SIG-M5 (cell line): ENCODE results near the gene SEMA4D.
"Not testable (repeated sequence)": the region's sequence is repeated elsewhere in the genome, so short reads cannot be mapped to it uniquely, and the experiment has no call there.

Experiments used
- DNase-seq: peaks from one replicate; lab custom pipeline; 2025; lab: John Stamatoyannopoulos, UW

Gene SEMA4D

GRCh38 chr9:89482056-89482851 lies 15.7 kb downstream of the SEMA4D start:
- DNase-seq, result no peak

GRCh38 chr9:89481538-89481915 lies 16.4 kb downstream of the SEMA4D start:
- DNase-seq, result no peak

DNA sequence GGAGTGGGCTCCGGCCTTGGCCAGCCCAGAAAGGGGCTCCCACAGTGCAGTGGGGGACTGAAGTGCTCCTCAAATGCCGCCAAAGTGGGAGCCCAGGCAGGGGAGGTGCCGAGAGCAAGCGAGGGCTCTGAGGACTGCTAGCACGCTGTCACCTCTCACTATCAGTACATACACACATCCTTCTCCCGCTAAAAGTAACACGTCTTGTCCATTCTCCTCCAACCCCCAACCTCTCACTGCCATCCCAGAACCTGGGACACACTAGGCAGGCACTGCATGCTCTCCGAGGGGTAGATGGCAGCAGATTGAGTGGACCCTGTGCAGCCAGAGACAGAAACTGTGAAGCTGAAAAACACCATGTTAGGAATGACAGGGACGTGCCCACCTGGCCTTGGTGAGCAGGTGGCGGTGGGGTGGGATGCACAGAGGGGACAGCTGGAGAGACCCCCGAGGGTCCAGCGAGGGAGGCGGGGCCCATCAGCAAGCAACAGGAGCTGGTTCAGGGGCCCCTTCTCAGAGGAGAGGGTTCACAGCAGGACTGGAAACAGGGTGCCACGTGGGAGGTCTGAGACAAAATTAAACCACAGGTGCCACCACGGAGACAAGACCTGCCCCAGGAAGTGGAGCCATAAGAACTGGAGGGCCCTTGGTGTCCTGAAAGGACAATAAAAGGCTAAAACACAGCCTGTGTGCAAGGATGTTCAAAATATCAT lies 16.9 kb downstream of the SEMA4D start:
- DNase-seq, result no peak

DNA sequence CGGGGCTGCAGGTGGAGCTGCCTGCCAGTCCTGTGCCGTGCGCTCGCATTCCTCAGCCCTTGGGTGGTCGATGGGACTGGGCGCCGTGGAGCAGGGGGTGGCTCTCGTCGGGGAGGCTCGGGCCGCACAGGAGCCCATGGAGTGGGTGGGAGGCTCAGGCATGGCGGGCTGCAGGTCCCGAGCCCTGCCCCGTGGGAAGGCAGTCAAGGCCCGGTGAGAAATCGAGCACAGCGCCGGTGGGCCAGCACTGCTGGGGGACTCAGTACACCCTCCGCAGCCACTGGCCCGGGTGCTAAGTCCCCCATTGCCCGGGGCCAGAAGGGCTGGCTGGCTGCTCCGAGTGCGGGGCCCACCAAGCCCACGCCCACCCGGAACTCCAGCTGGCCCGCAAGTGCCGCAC lies 17.5 kb downstream of the SEMA4D start:
- DNase-seq, result not testable (repeated sequence)

- DNase-seq, result not testable (repeated sequence)
These were observed 18.3 kb downstream of the SEMA4D start for GRCh38 chr9:89479669-89480011.

DNA sequence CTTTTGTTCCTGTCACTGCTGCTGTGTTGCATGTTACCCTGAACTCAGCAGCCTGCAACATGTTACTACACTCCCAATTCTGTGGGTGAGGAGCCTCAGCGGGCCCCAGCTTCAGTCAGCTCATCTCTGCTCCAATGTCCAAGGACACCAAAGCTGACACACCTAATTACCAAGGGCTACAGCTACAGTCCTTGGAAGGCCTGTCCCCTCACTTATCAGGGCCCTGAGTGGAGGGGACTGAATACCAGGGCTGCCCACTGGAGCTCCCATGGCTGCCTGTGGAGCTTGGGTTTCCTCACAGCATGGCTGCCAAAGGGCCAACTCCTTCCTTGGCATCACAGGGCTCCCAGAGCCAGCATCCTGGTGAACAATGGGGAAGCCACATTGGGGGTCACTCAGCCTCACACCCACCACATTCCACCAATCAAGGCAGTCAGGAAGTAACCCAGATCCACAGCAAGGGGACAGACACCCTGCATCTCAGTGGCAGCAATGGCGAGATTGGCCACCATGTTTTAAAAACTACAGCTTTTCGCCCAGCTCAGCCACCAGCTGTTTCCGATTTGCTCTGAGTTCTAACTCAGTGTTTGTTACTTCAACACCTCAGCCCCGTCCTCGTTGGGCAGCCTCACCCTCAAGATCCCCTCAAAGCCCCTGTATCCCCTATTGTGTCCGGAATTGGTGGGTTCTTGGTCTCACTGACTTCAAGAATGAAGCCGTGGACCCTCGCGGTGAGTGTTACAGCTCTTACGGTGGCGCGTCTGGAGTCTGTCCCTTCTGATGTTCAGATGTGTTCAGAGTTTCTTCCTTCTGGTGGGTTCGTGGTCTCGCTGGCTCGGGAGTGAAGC lies 18.9 kb downstream of the SEMA4D start:
- DNase-seq, result no peak

DNA sequence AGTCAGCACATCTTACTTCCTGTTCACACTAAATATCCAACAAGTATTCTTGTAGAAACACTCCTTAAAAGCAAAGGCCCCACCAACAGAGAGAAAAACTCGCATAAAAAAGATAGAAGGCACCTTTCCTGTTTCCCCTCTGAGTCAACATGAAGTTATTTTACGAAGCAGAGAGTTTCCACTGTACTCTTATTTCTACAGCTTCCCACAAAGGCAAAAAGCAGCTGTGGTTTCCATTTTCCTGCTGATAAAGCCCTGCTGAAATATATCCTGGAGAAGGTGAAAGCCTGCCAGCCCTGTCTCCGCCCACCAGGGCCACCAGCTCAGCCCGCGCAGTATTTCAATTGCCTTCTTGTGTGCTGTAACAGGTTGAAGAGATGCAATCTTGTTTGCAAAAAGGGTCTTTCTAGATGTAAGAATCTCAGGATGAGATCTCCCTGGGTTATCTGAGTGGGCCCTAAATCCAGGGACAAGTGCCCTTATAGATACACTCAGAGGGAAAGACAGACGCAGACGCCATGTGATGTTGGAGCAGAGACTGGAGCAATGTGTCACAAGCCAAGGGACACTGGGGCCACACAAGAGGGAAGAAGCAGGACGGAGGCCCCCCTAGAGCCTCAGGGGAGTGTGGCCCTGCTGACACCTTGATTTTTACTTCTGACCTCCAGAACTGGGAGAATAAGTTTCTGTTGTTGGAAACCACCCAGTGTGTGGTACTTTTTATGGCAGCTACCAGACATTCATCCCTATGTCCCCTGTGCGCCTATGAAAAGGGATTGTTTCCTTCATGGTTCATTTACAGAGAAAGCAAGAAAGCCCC lies 19.9 kb downstream of the SEMA4D start:
- DNase-seq, result no peak

DNA sequence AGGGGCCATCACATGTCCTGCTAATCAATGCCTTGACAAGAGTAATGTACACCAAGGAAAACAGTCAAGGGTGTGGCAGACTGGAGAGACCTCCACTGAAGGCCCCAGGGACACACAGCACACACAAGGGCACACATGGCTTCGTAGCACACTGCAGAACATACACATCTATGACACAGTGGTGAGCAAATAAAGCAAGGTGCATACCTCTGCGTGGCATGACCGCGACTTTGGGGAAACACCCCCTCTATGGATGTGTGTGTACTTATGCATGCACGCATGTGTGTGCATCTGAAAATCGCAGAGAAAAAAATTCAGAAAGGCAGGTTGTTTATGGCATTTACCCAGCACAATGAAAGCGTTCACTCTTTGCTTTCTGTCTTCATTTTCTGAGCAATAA lies 20.5 kb downstream of the SEMA4D start:
- no peak for DNase-seq

GRCh38 chr9:89476546-89476945 lies 21.4 kb downstream of the SEMA4D start:
- DNase-seq, result no peak

GRCh38 chr9:89475891-89476440 lies 21.9 kb downstream of the SEMA4D start:
- no peak for DNase-seq

GRCh38 chr9:89474939-89475338 lies 23.0 kb downstream of the SEMA4D start:
- no peak for DNase-seq

DNA sequence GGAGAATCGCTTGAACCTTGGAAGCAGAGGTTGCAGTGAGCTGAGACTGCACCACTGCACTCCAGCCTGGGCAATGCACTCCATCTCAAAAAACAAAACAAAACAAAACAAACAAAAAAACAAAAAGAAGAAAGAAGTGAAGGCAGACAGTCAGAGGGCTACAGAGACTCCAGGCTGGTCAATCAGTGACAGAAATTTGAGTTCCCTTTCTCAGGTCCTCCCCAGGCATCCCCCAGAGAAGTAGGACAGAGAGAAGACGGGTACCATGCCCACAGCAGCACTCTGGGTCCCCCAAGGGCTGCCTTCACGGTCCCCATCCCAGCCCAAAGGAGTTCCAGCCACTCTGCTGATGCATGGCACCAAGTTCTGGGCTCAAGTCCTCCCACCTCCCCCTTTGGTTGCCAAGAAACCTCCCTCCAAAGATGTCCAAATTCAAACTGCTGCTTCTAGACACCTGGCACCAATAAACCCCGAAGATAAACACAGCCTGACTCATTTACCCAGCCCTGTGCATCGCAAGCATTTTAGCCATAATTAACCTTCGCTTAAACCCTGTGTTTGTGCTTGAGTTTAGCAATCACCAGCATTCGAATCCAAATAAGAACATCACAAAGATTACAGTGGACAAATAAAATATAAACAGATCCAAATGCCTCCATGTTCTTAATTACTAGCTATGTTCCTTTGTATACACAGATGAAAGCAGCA lies 24.0 kb downstream of the SEMA4D start:
- no peak for DNase-seq

- DNase-seq, result not testable (repeated sequence)
These were observed 26.1 kb downstream of the SEMA4D start for GRCh38 chr9:89471796-89472320.

DNA sequence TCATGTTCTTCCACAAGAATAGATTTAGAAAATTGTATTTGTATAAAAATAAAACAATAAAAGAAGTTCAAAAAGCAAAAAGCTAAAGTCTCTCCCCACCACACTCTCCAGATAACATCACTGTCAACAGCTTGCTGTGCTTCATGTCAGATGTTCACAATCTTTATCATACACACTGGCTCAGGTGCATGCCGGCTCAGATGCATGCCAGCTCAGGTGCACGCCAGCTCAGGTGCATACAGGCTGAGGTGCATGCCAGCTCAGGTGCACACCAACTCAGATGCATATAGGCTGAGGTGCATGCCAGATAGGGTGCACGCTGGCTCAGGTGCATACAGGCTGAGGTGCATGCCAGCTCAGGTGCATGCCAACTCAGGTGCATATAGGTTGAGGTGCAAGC lies 26.5 kb downstream of the SEMA4D start:
- no peak for DNase-seq

DNA sequence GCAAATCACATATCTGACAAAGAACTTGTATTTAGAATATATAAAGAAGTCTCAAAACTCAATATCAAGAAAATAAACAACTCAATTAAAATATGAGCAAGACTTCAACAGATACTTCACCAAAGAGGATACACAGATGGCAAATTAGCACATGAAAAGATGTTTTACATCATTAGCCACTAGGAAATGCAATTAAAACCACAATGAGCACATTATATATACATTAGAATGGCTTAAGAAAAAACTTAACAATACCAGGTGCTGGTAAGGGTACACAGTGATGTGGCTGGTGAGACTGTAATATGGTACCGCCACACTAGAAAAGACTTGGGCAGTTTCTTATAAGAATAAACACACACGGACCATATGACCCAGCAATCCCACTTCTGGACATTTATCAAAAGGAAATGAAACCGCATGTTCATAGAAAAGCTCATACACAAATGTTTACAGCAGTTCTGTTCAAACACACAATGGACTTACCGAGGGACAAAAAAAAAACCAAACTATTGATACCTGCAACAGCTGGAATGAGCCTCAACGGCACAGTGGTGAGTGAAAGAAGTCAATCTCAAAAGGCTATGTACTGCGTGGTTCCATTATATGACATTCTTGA lies 27.6 kb downstream of the SEMA4D start:
- DNase-seq, result no peak

GRCh38 chr9:89469003-89469402 lies 28.9 kb downstream of the SEMA4D start:
- DNase-seq, result no peak

- no peak for DNase-seq
These were observed 29.5 kb downstream of the SEMA4D start for GRCh38 chr9:89468281-89468960.

DNA sequence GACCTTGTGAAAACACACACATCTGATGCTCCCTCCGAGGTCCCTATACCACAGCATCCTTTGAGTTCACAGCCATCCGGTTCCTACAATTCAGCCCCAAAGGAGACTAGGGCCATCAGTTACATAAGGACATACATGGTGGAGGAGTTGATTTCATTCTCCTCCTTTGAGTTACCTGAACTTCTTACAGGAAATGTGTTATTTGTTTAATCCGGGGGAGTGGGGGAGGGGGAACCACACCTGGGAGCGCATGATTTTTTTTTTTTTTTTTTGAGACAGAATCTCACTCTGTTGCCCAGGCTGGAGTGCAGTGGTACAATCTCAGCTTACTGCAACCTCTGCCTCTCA lies 30.7 kb downstream of the SEMA4D start:
- DNase-seq, result no peak

GRCh38 chr9:89466451-89467277 lies 31.2 kb downstream of the SEMA4D start:
- DNase-seq, result no peak
